Gastroesophageal sphincter (tissue), 3 donors: ENCODE results near the gene KCNK5.

Source experiments
- CTCF ChIP-seq, 4 experiments: fragments of 200-600 bp in 2 of 4; fragments of 450-650 bp in 2 of 4; sonication (generic) in 1 of 4; IDR thresholded peaks; one replicate each; pipeline ENCODE4 v1.5.1; 2017 to 2019; ENCODE audit warnings: antibody characterized with exemption in 4 of 4, mild to moderate bottlenecking in 2 of 4, moderate library complexity in 2 of 4
- EP300 ChIP-seq: sonication (generic); formaldehyde crosslinking; IDR thresholded peaks from one replicate; pipeline ENCODE4 v1.6.1; 2017; ENCODE audit warnings: antibody characterized with exemption, mild to moderate bottlenecking
- POLR2A ChIP-seq, 2 donors: fragments of 450-650 bp; IDR thresholded peaks; one replicate each; pipeline ENCODE4 v1.6.1; 2017; ENCODE audit warnings: antibody characterized with exemption in 2 of 2, mild to moderate bottlenecking in 2 of 2, moderate library complexity in 1 of 2
- POLR2AphosphoS5 ChIP-seq: sonication (generic); formaldehyde crosslinking; IDR thresholded peaks from one replicate; pipeline ENCODE4 v1.6.1; 2017; ENCODE audit warnings: antibody characterized with exemption

- TF ChIP-seq POLR2A (IDR thresholded peaks at IDR 0.05), result no peak
- TF ChIP-seq CTCF (IDR thresholded peaks at IDR 0.05), result no peak
- no peak for TF ChIP-seq POLR2AphosphoS5
- TF ChIP-seq EP300, result no peak
Measured at GRCh38 chr6:39208223-39208739, 21.0 kb downstream of the KCNK5 start.
